ENCODE data around the gene HSD11B1. TPM values are rescaled to one million over a fixed set of nuclear protein-coding genes. Genes with fewer than 3 reads are reported as not detected.

HSD11B1 gene
- polyA plus RNA-seq, 3 donors: not detected

- peak overlapping the region; percentile 44 to 92 (median 74) for H3K4me3 ChIP-seq (replicated peaks in 1 of 3; ENCODE audit: low read depth in 2 of 3, low read length in 3 of 3)
- peak overlapping the region; percentile 71 for H3K9ac ChIP-seq (ENCODE audit: insufficient read depth, low read length, poor library complexity, severe bottlenecking)
- no peak for TF ChIP-seq CTCF (IDR thresholded peaks at IDR 0.05)
- 6% methylated on average over 3 of the region's 5 CpGs for WGBS (ENCODE audit: insufficient coverage)
- H3K27ac ChIP-seq (ENCODE audit: low read depth in 1 of 2, low read length in 2 of 2): peak overlapping the region; percentile 91 to 92
- peak overlapping the region; percentile 95 to 98 (median 98) for H3K27ac Mint-ChIP-seq
- peak overlapping the region; percentile 93 to 98 for H3K4me3 Mint-ChIP-seq
- H4K20me1 ChIP-seq (ENCODE audit: insufficient read depth, low read length): peaks cover 37% of the 10 kb centered on the region
- peak overlapping the region; percentile 96 for H3K4me2 ChIP-seq (replicated peaks; ENCODE audit: extremely low read depth, low read length, poor library complexity, severe bottlenecking)
- H3K27me3 Mint-ChIP-seq (ENCODE audit: low read depth in 3 of 3): peaks cover 0 to 3% (median 0%) of the 10 kb centered on the region in 3 donors
- H3K4me1 ChIP-seq (ENCODE audit: control insufficient read depth in 1 of 2, insufficient read depth in 2 of 2, low read length in 2 of 2): peaks cover 85 to 89% of the 10 kb centered on the region in 2 donors
- peaks cover 33 to 38% of the 10 kb centered on the region in 2 donors for H3K36me3 ChIP-seq (replicated peaks in 1 of 2; ENCODE audit: control insufficient read depth in 1 of 2, insufficient read depth in 2 of 2, low read length in 2 of 2)
- no peaks in the 10 kb centered on the region for H3K9me3 Mint-ChIP-seq
- H2AFZ ChIP-seq (ENCODE audit: insufficient read depth, low read depth, low read length, poor library complexity, severe bottlenecking): no peak overlapping the region
- DNase-seq: peak; percentile 76 to 87 (median 82)
- peaks cover 59% of the 10 kb centered on the region for H3K79me2 ChIP-seq (ENCODE audit: insufficient read depth, low read length)
- peaks cover 40 to 42% of the 10 kb centered on the region in 2 donors for H3K36me3 Mint-ChIP-seq
- no peaks in the 10 kb centered on the region for H3K9me3 ChIP-seq (replicated peaks in 1 of 2; ENCODE audit: control insufficient read depth in 1 of 2, insufficient read depth in 1 of 2, low read length in 2 of 2)
- peaks cover 80% of the 10 kb centered on the region for H3K4me1 Mint-ChIP-seq
- no peaks in the 10 kb centered on the region for H3K27me3 ChIP-seq (ENCODE audit: control insufficient read depth in 2 of 2, insufficient read depth in 2 of 2, low read length in 2 of 2)
- intact Hi-C loops (cut with micrococcal nuclease): no loop called here
These were observed 52.2 kb downstream of the HSD11B1 start for GRCh38 chr1:209756615-209757445.

- peak overlapping the region in 2 of 3 experiments; percentile 44 to 92 for H3K4me3 ChIP-seq (replicated peaks in 1 of 3; ENCODE audit: low read depth in 2 of 3, low read length in 3 of 3)
- peak overlapping the region; percentile 96 for H3K4me2 ChIP-seq (replicated peaks; ENCODE audit: extremely low read depth, low read length, poor library complexity, severe bottlenecking)
- intact Hi-C loops (cut with micrococcal nuclease): no loop called here
- peaks cover 56 to 57% of the 10 kb centered on the region in 2 donors for H3K36me3 Mint-ChIP-seq
- H3K4me1 ChIP-seq (ENCODE audit: control insufficient read depth in 1 of 2, insufficient read depth in 2 of 2, low read length in 2 of 2): peaks cover 83 to 91% of the 10 kb centered on the region in 2 donors
- H3K9ac ChIP-seq (ENCODE audit: insufficient read depth, low read length, poor library complexity, severe bottlenecking): peak overlapping the region; percentile 71
- peak overlapping the region; percentile 93 to 98 for H3K4me3 Mint-ChIP-seq
- no CpG with 5 or more reads among the region's 3 CpGs for WGBS (ENCODE audit: insufficient coverage)
- H3K9me3 Mint-ChIP-seq: no peaks in the 10 kb centered on the region
- H3K36me3 ChIP-seq (replicated peaks in 1 of 2; ENCODE audit: control insufficient read depth in 1 of 2, insufficient read depth in 2 of 2, low read length in 2 of 2): peaks cover 48 to 53% of the 10 kb centered on the region in 2 donors
- no peak for DNase-seq
- H2AFZ ChIP-seq (ENCODE audit: insufficient read depth, low read depth, low read length, poor library complexity, severe bottlenecking): no peak overlapping the region
- H4K20me1 ChIP-seq (ENCODE audit: insufficient read depth, low read length): peaks cover 46% of the 10 kb centered on the region
- no peaks in the 10 kb centered on the region for H3K27me3 ChIP-seq (ENCODE audit: control insufficient read depth in 2 of 2, insufficient read depth in 2 of 2, low read length in 2 of 2)
- TF ChIP-seq CTCF (IDR thresholded peaks at IDR 0.05): no peak
- H3K27ac ChIP-seq (ENCODE audit: low read depth in 1 of 2, low read length in 2 of 2): peak overlapping the region in 1 of 2 donors; percentile 91
- peak overlapping the region; percentile 69 to 98 (median 84) for H3K27ac Mint-ChIP-seq
- H3K27me3 Mint-ChIP-seq (ENCODE audit: low read depth in 3 of 3): peaks cover 0 to 2% (median 0%) of the 10 kb centered on the region in 3 donors
- H3K79me2 ChIP-seq (ENCODE audit: insufficient read depth, low read length): peaks cover 74% of the 10 kb centered on the region
- no peaks in the 10 kb centered on the region for H3K9me3 ChIP-seq (replicated peaks in 1 of 2; ENCODE audit: control insufficient read depth in 1 of 2, insufficient read depth in 1 of 2, low read length in 2 of 2)
- H3K4me1 Mint-ChIP-seq: peaks cover 83% of the 10 kb centered on the region
These were observed 53.8 kb downstream of the HSD11B1 start for GRCh38 chr1:209758400-209758799.

Data from CD14-positive monocyte (primary cell).